ENCODE results near the gene TRIM62.

TRIM62 gene

GRCh38 chr1:33159577-33159976 lies 22.3 kb downstream of the TRIM62 start:
- no peak overlapping the region for H3K4me3 ChIP-seq (ENCODE audit: low read length)
- no peak for DNase-seq (ENCODE audit: low read depth)
- no peak for TF ChIP-seq CTCF (IDR thresholded peaks at IDR 0.05; ENCODE audit: insufficient read depth, low read depth, low read length, missing control alignments)

- TF ChIP-seq CTCF (IDR thresholded peaks at IDR 0.05; ENCODE audit: insufficient read depth, low read depth, low read length, missing control alignments), result no peak
- no peak overlapping the region for H3K4me3 ChIP-seq (ENCODE audit: low read length)
- no peak for DNase-seq (ENCODE audit: low read depth)
Measured at GRCh38 chr1:33158366-33158765, 23.5 kb downstream of the TRIM62 start.

- no peak for DNase-seq (ENCODE audit: low read depth)
- TF ChIP-seq CTCF (IDR thresholded peaks at IDR 0.05; ENCODE audit: insufficient read depth, low read depth, low read length, missing control alignments), result no peak
- H3K4me3 ChIP-seq (ENCODE audit: low read length), result no peak overlapping the region
Measured at GRCh38 chr1:33157131-33157530, 24.7 kb downstream of the TRIM62 start.

GRCh38 chr1:33155877-33156538 lies 25.8 kb downstream of the TRIM62 start:
- no peak overlapping the region for H3K4me3 ChIP-seq (ENCODE audit: low read length)
- DNase-seq (ENCODE audit: low read depth), result no peak
- no peak for TF ChIP-seq CTCF (IDR thresholded peaks at IDR 0.05; ENCODE audit: insufficient read depth, low read depth, low read length, missing control alignments)

- no peak overlapping the region for H3K4me3 ChIP-seq (ENCODE audit: low read length)
- no peak for TF ChIP-seq CTCF (IDR thresholded peaks at IDR 0.05; ENCODE audit: insufficient read depth, low read depth, low read length, missing control alignments)
- no peak for DNase-seq (ENCODE audit: low read depth)
Measured at GRCh38 chr1:33153650-33154049, 28.2 kb downstream of the TRIM62 start.

GRCh38 chr1:33152685-33153432 lies 29.0 kb downstream of the TRIM62 start:
- no peak for TF ChIP-seq CTCF (IDR thresholded peaks at IDR 0.05; ENCODE audit: insufficient read depth, low read depth, low read length, missing control alignments)
- DNase-seq (ENCODE audit: low read depth), result no peak
- no peak overlapping the region for H3K4me3 ChIP-seq (ENCODE audit: low read length)

Measured in epithelial cell of esophagus (primary cell).